Calu3 (cell line): ENCODE results near the gene KRTAP10-12. TPM values are rescaled to one million over a fixed set of nuclear protein-coding genes. Genes with fewer than 3 reads are reported as not detected.

Experiments
- BruUV-seq: library from RNA; stranded (reverse); fragments of 400-500 nt; replicated peaks from 2 replicates; lab custom pipeline; 2021; lab: Mats Ljungman, UMichigan
- CTCF ChIA-PET: fragments of 300-600 bp; sonication (Branson Sonifier 250); formaldehyde crosslinking; loops from one replicate; lab custom pipeline; 2022; ENCODE audit warnings: antibody characterized with exemption; lab: Charles Lee
- DNase-seq: peaks from one replicate; pipeline ENCODE4 v3.0.0; 2022
- H3K27ac Mint-ChIP-seq: one replicate; pipeline ENCODE4 v1.8.0; 2022; ENCODE audit warnings: mixed read lengths; ENCODE audit not compliant: unreplicated experiment
- H3K27me3 Mint-ChIP-seq: one replicate; pipeline ENCODE4 v1.8.0; 2022; ENCODE audit warnings: mixed read lengths; ENCODE audit not compliant: unreplicated experiment
- H3K36me3 Mint-ChIP-seq: one replicate; pipeline ENCODE4 v1.8.0; 2022; ENCODE audit warnings: mild to moderate bottlenecking, moderate library complexity, mixed read lengths; ENCODE audit not compliant: insufficient read depth, unreplicated experiment
- H3K4me1 Mint-ChIP-seq: one replicate; pipeline ENCODE4 v1.8.0; 2022; ENCODE audit warnings: mild to moderate bottlenecking, low read depth, mixed read lengths; ENCODE audit not compliant: unreplicated experiment
- H3K4me3 Mint-ChIP-seq: one replicate; pipeline ENCODE4 v1.8.0; 2022; ENCODE audit warnings: mild to moderate bottlenecking, low read depth, moderate library complexity, mixed read lengths; ENCODE audit not compliant: unreplicated experiment
- H3K9me3 Mint-ChIP-seq: one replicate; pipeline ENCODE4 v1.8.0; 2022; ENCODE audit warnings: low read depth, mixed read lengths; ENCODE audit not compliant: unreplicated experiment
- CTCF ChIP-seq: fragments of 200-600 bp; IDR thresholded peaks from one replicate; pipeline ENCODE4 v1.8.0; 2022; ENCODE audit warnings: antibody characterized with exemption; ENCODE audit not compliant: unreplicated experiment
- intact Hi-C: fragments of 100-400 bp; cut with micrococcal nuclease; formaldehyde crosslinking; loops from one replicate; pipeline ENCODE4 v1.10.0; 2022; ENCODE audit not compliant: unreplicated experiment
- total RNA-seq: library from RNA; stranded (reverse); gene quantifications from 2 replicates; pipeline ENCODE4 v1.2.3, GENCODE V29; 2022

KRTAP10-12 gene
- total RNA-seq, 1 experiment from 2014 or later = not detected

DNA sequence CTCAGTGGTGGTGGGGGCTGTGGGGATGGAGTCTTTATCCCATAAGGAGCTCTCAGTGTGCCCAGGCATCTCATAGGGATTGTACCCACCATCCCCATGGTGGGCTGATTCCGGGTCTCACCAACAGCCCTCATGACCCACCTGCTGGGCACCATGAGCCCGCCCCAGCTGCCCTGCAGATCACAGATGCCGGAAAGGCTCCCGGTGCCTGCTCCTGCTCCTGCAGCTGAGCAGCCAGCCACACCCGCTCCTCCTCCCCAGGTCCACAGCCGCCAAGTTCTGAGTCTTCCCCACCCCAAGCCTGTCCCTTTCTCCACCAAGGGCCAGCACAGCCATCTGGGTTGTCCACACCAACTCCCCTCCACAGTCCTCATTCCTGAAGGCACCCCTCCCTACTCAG is 29.9 kb downstream of the KRTAP10-12 start:
- H3K4me3 Mint-ChIP-seq = no peak overlapping the region
- BruUV-seq = no TSS peak
- intact Hi-C loops = no loop called here
- no peak for TF ChIP-seq CTCF
- no peak overlapping the region for H3K27ac Mint-ChIP-seq
- H3K27me3 Mint-ChIP-seq = peaks cover 94% of the 10 kb centered on the region
- H3K4me1 Mint-ChIP-seq = no peaks in the 10 kb centered on the region
- no peaks in the 10 kb centered on the region for H3K9me3 Mint-ChIP-seq
- CTCF ChIA-PET = interaction anchor here (0.6 kb wide), 1 partner anchor 16 kb away, joined by 4 read pairs; no protein-coding TSS in a partner anchor
- peaks cover 4% of the 10 kb centered on the region for H3K36me3 Mint-ChIP-seq
- no peak for DNase-seq

DNA sequence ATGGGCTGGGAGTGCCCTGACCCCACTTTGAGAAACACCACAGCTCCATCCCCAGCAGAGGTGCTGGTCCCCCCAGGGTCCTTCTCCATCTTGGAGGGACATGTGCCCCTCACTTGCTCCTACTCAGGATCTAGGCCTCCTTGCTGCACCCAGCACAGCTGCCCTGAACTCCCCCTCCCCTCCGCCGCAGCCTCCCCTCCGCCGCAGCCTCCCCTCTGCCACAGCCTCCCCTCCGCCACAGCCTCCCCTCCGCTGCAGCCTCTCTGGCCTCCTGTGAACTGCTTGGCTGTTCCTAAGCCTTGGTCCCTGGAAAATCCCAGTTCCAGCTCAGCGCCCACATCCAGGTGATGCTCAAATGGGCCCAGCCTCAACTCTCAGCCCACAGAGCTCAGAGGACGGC is 30.3 kb downstream of the KRTAP10-12 start:
- intact Hi-C loops = no loop called here
- peaks cover 98% of the 10 kb centered on the region for H3K27me3 Mint-ChIP-seq
- no peak for TF ChIP-seq CTCF

GRCh38 chr21:44727757-44728156 is 30.8 kb downstream of the KRTAP10-12 start:
- DNase-seq = no peak
- CTCF ChIA-PET = no interaction called here
- no peaks in the 10 kb centered on the region for H3K9me3 Mint-ChIP-seq
- H3K27me3 Mint-ChIP-seq = peaks cover 98% of the 10 kb centered on the region
- no peak overlapping the region for H3K4me3 Mint-ChIP-seq
- H3K27ac Mint-ChIP-seq = no peak overlapping the region
- no peak for TF ChIP-seq CTCF
- BruUV-seq = no TSS peak
- H3K36me3 Mint-ChIP-seq = peaks cover 4% of the 10 kb centered on the region
- intact Hi-C loops = no loop called here
- H3K4me1 Mint-ChIP-seq = no peaks in the 10 kb centered on the region

More for the DNA sequence above, 30.3 kb downstream of the KRTAP10-12 start:
- CTCF ChIA-PET = interaction anchor here (0.6 kb wide), 1 partner anchor 17 kb away, joined by 4 read pairs; no protein-coding TSS in a partner anchor
- H3K36me3 Mint-ChIP-seq = peaks cover 4% of the 10 kb centered on the region
- DNase-seq = no peak
- no peaks in the 10 kb centered on the region for H3K4me1 Mint-ChIP-seq
- no peaks in the 10 kb centered on the region for H3K9me3 Mint-ChIP-seq
- no TSS peak for BruUV-seq
- H3K27ac Mint-ChIP-seq = no peak overlapping the region
- no peak overlapping the region for H3K4me3 Mint-ChIP-seq

DNA sequence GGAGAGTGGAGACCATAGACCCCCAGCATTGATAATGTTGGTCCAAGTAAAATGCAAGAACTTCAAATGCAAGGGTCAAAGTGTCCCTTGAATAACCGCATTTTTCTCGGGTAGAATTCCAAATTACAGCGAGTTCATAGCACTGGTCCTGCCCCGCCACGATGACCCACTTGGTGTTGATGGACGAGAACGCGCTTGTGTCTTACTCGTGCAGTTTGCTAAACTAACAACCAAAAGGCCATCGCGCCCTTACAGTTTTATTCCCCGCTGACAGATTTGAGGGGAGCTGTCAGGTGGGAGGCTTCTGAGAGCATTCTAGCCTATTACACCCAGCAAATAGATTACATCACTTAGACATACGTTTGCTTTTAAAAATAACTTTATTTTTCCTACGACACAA is 31.7 kb downstream of the KRTAP10-12 start:
- Mint-ChIP-seq H3K4me1 (no peaks in the 10 kb centered on the region), H3K9me3 (no peaks in the 10 kb centered on the region), H3K36me3 (peaks cover 4% of the 10 kb centered on the region), H3K27ac (no peak overlapping the region), H3K4me3 (no peak overlapping the region), H3K27me3 (peaks cover 98% of the 10 kb centered on the region)
- BruUV-seq = no TSS peak
- intact Hi-C loops = no loop called here
- DNase-seq = no peak
- CTCF ChIA-PET = no interaction called here
- TF ChIP-seq CTCF = no peak
